ENCODE data around the gene STON1.

STON1 gene

GRCh38 chr2:48562281-48562680 lies 32.3 kb downstream of the STON1 start:
- TF ChIP-seq, protein P1, sequence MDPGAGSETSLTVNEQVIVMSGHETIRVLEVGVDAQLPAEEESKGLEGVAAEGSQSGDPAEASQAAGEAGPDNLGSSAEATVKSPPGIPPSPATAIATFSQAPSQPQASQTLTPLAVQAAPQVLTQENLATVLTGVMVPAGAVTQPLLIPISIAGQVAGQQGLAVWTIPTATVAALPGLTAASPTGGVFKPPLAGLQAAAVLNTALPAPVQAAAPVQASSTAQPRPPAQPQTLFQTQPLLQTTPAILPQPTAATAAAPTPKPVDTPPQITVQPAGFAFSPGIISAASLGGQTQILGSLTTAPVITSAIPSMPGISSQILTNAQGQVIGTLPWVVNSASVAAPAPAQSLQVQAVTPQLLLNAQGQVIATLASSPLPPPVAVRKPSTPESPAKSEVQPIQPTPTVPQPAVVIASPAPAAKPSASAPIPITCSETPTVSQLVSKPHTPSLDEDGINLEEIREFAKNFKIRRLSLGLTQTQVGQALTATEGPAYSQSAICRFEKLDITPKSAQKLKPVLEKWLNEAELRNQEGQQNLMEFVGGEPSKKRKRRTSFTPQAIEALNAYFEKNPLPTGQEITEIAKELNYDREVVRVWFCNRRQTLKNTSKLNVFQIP (CRISPR knock-in tag; IDR thresholded peaks at IDR 0.05; ENCODE audit: borderline replicate concordance, low read depth): no peak
- TF ChIP-seq PPARA (CRISPR knock-in tag; IDR thresholded peaks at IDR 0.05; ENCODE audit: borderline replicate concordance): no peak
- TF ChIP-seq OSR1 (CRISPR knock-in tag; IDR thresholded peaks at IDR 0.05): no peak
- no peak for TF ChIP-seq CSRNP3 (CRISPR knock-in tag; IDR thresholded peaks at IDR 0.05)
- no peak for ATAC-seq

DNA sequence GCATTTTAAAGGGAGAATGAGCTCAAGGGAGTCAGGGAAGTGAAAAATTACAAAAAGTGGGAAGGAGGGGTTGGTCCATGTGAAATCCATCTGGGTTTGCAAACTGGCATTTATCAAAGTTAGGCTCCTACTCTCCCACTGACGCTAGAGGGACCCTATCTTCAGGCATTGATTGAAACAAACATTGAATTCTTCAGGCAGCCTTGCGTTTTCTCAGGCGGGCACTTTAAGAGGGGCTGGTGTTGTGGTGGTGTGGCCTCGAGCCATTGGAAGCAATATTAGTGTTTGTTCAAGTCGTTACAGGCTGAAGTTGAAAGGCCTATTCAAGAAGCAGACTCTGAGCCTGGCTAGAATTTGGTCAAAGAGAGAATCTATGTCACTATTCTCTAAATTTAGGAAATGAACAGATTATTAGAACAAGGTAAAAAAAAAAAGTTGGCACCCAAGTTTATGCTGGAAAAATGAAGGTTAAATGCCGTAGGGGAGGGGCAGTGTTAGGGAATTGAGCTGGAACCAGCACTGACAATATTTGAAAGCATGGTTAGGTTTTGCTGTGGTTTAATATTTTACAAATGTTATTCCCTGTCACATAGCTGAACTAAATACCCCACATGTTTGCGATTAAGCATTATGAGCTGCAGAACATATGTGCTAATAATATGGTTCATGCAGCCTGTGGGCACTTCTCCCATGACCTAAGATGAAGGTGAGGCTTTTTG lies 36.8 kb downstream of the STON1 start:
- TF ChIP-seq TOX (CRISPR knock-in tag; IDR thresholded peaks at IDR 0.05; ENCODE audit: borderline replicate concordance) (no peak), ARNTL (CRISPR knock-in tag; IDR thresholded peaks at IDR 0.05; ENCODE audit: borderline replicate concordance, low read depth) (no peak), GLIS3 (CRISPR knock-in tag; IDR thresholded peaks at IDR 0.05) (no peak), CREB5 (CRISPR knock-in tag; IDR thresholded peaks at IDR 0.05; ENCODE audit: low read depth) (no peak), ZFP30 (CRISPR knock-in tag; IDR thresholded peaks at IDR 0.05) (no peak), ZC3H10 (CRISPR knock-in tag; IDR thresholded peaks at IDR 0.05) (no peak), ISL1 (CRISPR knock-in tag; IDR thresholded peaks at IDR 0.05) (no peak), CSDC2 (CRISPR knock-in tag; IDR thresholded peaks at IDR 0.05) (no peak), OSR1 (CRISPR knock-in tag; IDR thresholded peaks at IDR 0.05) (no peak), ZNF70 (CRISPR knock-in tag; IDR thresholded peaks at IDR 0.05) (no peak), ZNF565 (CRISPR knock-in tag; conservative IDR thresholded peaks at IDR 0.05; ENCODE audit: low read depth) (no peak), SNAI2 (CRISPR knock-in tag; IDR thresholded peaks at IDR 0.05) (no peak), ZNF8 (CRISPR knock-in tag; IDR thresholded peaks at IDR 0.05) (no peak), CSRNP3 (CRISPR knock-in tag; IDR thresholded peaks at IDR 0.05) (no peak), PPARA (CRISPR knock-in tag; IDR thresholded peaks at IDR 0.05; ENCODE audit: borderline replicate concordance) (no peak), ZFP3 (CRISPR knock-in tag; IDR thresholded peaks at IDR 0.05) (no peak), BACH2 (CRISPR knock-in tag; IDR thresholded peaks at IDR 0.05; ENCODE audit: borderline replicate concordance) (no peak)
- TF ChIP-seq, protein P2, sequence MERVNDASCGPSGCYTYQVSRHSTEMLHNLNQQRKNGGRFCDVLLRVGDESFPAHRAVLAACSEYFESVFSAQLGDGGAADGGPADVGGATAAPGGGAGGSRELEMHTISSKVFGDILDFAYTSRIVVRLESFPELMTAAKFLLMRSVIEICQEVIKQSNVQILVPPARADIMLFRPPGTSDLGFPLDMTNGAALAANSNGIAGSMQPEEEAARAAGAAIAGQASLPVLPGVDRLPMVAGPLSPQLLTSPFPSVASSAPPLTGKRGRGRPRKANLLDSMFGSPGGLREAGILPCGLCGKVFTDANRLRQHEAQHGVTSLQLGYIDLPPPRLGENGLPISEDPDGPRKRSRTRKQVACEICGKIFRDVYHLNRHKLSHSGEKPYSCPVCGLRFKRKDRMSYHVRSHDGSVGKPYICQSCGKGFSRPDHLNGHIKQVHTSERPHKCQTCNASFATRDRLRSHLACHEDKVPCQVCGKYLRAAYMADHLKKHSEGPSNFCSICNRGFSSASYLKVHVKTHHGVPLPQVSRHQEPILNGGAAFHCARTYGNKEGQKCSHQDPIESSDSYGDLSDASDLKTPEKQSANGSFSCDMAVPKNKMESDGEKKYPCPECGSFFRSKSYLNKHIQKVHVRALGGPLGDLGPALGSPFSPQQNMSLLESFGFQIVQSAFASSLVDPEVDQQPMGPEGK (CRISPR knock-in tag; IDR thresholded peaks at IDR 0.05; ENCODE audit: borderline replicate concordance): no peak
- TF ChIP-seq, protein P3, sequence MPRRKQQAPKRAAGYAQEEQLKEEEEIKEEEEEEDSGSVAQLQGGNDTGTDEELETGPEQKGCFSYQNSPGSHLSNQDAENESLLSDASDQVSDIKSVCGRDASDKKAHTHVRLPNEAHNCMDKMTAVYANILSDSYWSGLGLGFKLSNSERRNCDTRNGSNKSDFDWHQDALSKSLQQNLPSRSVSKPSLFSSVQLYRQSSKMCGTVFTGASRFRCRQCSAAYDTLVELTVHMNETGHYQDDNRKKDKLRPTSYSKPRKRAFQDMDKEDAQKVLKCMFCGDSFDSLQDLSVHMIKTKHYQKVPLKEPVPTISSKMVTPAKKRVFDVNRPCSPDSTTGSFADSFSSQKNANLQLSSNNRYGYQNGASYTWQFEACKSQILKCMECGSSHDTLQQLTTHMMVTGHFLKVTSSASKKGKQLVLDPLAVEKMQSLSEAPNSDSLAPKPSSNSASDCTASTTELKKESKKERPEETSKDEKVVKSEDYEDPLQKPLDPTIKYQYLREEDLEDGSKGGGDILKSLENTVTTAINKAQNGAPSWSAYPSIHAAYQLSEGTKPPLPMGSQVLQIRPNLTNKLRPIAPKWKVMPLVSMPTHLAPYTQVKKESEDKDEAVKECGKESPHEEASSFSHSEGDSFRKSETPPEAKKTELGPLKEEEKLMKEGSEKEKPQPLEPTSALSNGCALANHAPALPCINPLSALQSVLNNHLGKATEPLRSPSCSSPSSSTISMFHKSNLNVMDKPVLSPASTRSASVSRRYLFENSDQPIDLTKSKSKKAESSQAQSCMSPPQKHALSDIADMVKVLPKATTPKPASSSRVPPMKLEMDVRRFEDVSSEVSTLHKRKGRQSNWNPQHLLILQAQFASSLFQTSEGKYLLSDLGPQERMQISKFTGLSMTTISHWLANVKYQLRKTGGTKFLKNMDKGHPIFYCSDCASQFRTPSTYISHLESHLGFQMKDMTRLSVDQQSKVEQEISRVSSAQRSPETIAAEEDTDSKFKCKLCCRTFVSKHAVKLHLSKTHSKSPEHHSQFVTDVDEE (CRISPR knock-in tag; IDR thresholded peaks at IDR 0.05): no peak
- ATAC-seq: no peak

All from SK-N-SH treated with all-trans-retinoic acid at 6 μM for 48 hours (cell line).